Measurements from ENCODE around the gene NAA80.

Gene NAA80

GRCh38 chr3:50326182-50326541 is 27.0 kb upstream of the NAA80 start:
- Histone ChIP-seq H3K27ac (no peak overlapping the region), H3K4me3 (ENCODE audit: low read depth, low read length) (no peak overlapping the region), H3K9me3 (ENCODE audit: severe bottlenecking) (no peaks in the 10 kb centered on the region), H3K36me3 (peaks cover 47% of the 10 kb centered on the region), H3K27me3 (ENCODE audit: insufficient read depth, low read depth, severe bottlenecking) (no peaks in the 10 kb centered on the region)
- TF ChIP-seq CTCF (IDR thresholded peaks at IDR 0.05; ENCODE audit: low read depth, low read length) = no peak
- DNase-seq = no peak

- no peak overlapping the region for H3K4me3 ChIP-seq (ENCODE audit: low read depth, low read length)
- DNase-seq = no peak
- H3K36me3 ChIP-seq = peaks cover 42% of the 10 kb centered on the region
- no peaks in the 10 kb centered on the region for H3K9me3 ChIP-seq (ENCODE audit: severe bottlenecking)
- H3K27me3 ChIP-seq (ENCODE audit: insufficient read depth, low read depth, severe bottlenecking) = no peaks in the 10 kb centered on the region
- no peak for TF ChIP-seq CTCF (IDR thresholded peaks at IDR 0.05; ENCODE audit: low read depth, low read length)
- H3K27ac ChIP-seq = no peak overlapping the region
Observed at GRCh38 chr3:50325497-50326181, 26.4 kb upstream of the NAA80 start.

DNA sequence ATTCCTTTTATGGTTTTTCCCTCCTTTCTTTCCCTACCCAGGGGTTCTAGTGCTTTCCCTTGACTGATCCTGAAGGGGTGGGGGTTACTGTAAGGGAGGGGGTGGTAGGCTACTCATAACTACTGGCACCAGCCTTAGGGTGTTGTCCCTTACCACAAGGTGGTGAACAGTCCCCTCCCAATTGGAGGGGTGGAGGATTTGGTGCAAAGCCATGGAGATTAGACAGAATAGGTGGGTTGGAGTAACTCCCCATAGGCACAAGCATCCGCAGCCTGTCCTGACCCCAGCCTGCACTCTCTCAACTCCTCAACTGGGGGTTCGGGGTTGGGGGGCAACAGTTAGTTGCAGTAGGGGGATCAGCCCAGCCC is 25.9 kb upstream of the NAA80 start:
- H3K27ac ChIP-seq = no peak overlapping the region
- DNase-seq = no peak
- no peak overlapping the region for H3K4me3 ChIP-seq (ENCODE audit: low read depth, low read length)
- no peak for TF ChIP-seq CTCF (IDR thresholded peaks at IDR 0.05; ENCODE audit: low read depth, low read length)
- no peaks in the 10 kb centered on the region for H3K9me3 ChIP-seq (ENCODE audit: severe bottlenecking)
- no peaks in the 10 kb centered on the region for H3K27me3 ChIP-seq (ENCODE audit: insufficient read depth, low read depth, severe bottlenecking)
- peaks cover 37% of the 10 kb centered on the region for H3K36me3 ChIP-seq

DNA sequence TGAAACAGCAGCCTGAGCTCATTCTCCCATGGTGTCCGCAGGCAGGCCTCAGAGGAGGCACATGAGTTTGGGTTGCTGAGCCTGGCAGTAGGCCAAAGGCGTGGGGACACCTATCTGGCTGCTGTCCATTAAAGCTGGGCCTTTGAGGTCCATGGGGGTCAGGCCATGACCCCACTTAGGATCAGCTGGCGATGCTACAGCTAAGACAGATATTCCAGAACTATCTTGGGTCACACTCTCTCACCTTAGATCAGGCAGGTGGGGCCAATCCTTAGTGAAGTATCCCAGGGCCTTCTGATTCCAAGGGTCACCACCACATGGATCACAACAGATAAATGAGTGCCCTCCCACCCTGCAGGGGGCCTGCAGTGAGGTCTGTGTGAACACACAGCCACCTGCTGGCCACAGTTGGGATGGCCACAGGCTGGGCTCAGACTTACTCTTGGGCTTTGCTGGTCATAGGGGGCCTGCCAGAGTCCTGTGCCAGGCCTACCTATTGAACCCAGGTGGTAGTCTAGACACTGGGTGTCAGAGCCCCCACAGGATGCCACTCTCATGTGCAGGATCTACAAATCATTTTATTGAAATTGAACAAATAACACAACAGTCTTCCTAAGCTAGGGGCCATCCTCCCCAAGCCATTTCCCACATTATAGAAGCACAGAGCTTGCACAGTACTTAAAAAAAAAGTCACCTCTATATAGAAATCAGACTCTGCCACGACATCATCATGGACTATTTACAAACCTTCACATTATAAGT is 25.3 kb upstream of the NAA80 start:
- H3K36me3 ChIP-seq = peaks cover 37% of the 10 kb centered on the region
- H3K4me3 ChIP-seq (ENCODE audit: low read depth, low read length) = no peak overlapping the region
- no peaks in the 10 kb centered on the region for H3K9me3 ChIP-seq (ENCODE audit: severe bottlenecking)
- H3K27me3 ChIP-seq (ENCODE audit: insufficient read depth, low read depth, severe bottlenecking) = no peaks in the 10 kb centered on the region
- peak; percentile 90 for TF ChIP-seq CTCF (IDR thresholded peaks at IDR 0.05; ENCODE audit: low read depth, low read length)
- H3K27ac ChIP-seq = no peak overlapping the region
- peak; percentile 88 for DNase-seq

GRCh38 chr3:50323614-50324199 is 24.5 kb upstream of the NAA80 start:
- H3K4me3 ChIP-seq (ENCODE audit: low read depth, low read length) = no peak overlapping the region
- peaks cover 41% of the 10 kb centered on the region for H3K36me3 ChIP-seq
- no peaks in the 10 kb centered on the region for H3K27me3 ChIP-seq (ENCODE audit: insufficient read depth, low read depth, severe bottlenecking)
- no peak overlapping the region for H3K27ac ChIP-seq
- no peaks in the 10 kb centered on the region for H3K9me3 ChIP-seq (ENCODE audit: severe bottlenecking)
- no peak for TF ChIP-seq CTCF (IDR thresholded peaks at IDR 0.05; ENCODE audit: low read depth, low read length)
- DNase-seq = no peak

Data from WERI-Rb-1 (cell line).